CD14-positive monocyte (primary cell): Measurements from ENCODE around the gene GNS. TPM values are rescaled to one million over a fixed set of nuclear protein-coding genes. Genes with fewer than 3 reads are reported as not detected.

Experiments
- DNase-seq, 3 donors: peaks; one replicate each; pipeline ENCODE4 v3.0.0-alpha.2; 2011 to 2022
- H2AFZ ChIP-seq: 2 replicates; pipeline ENCODE4 v1.6.0; 2012; ENCODE audit warnings: mild to moderate bottlenecking, low read depth, low read length, inconsistent platforms; ENCODE audit not compliant: insufficient read depth, poor library complexity, severe bottlenecking
- H3K27ac ChIP-seq, 2 donors: 1 replicate in 1 of 2; 2 replicates in 1 of 2; pipeline ENCODE4 v1.5.1; 2012 to 2013; ENCODE audit warnings: low read length in 2 of 2, control low read depth in 1 of 2, inconsistent platforms in 1 of 2, low read depth in 1 of 2, mild to moderate bottlenecking in 1 of 2
- H3K27me3 ChIP-seq, 2 donors: one replicate each; pipeline versions ENCODE4 v1.6.0 to v1.6.1; 2011 to 2013; ENCODE audit warnings: low read length in 2 of 2; ENCODE audit not compliant: control insufficient read depth in 2 of 2, insufficient read depth in 2 of 2
- H3K36me3 ChIP-seq, 2 donors: replicated peaks in 1 of 2; 1 replicate in 1 of 2; 2 replicates in 1 of 2; pipeline versions ENCODE4 v1.5.1 to v1.6.1; 2012 to 2013; ENCODE audit warnings: low read length in 2 of 2, control low read depth in 1 of 2, inconsistent platforms in 1 of 2, mild to moderate bottlenecking in 1 of 2; ENCODE audit not compliant: insufficient read depth in 2 of 2, control insufficient read depth in 1 of 2
- H3K4me1 ChIP-seq, 2 donors: 1 replicate in 1 of 2; 2 replicates in 1 of 2; pipeline versions ENCODE4 v1.5.1 to v1.6.1; 2012 to 2013; ENCODE audit warnings: low read length in 2 of 2, control low read depth in 1 of 2, inconsistent platforms in 1 of 2, mild to moderate bottlenecking in 1 of 2, moderate library complexity in 1 of 2; ENCODE audit not compliant: insufficient read depth in 2 of 2, control insufficient read depth in 1 of 2
- H3K4me2 ChIP-seq: replicated peaks from 2 replicates; pipeline ENCODE3; 2012; ENCODE audit warnings: low read length, moderate library complexity, mild to moderate bottlenecking; ENCODE audit not compliant: poor library complexity, severe bottlenecking; ENCODE audit errors: extremely low read depth
- H3K4me3 ChIP-seq, 3 experiments: fragments of 200-600 bp in 1 of 3; sonication (generic) in 1 of 3; replicated peaks in 1 of 3; 1 replicate in 2 of 3; 2 replicates in 1 of 3; pipeline ENCODE4 v1.5.1; 2011 to 2013; ENCODE audit warnings: low read length in 3 of 3, mild to moderate bottlenecking in 3 of 3, control low read depth in 2 of 3, low read depth in 2 of 3, inconsistent platforms in 1 of 3, moderate library complexity in 1 of 3
- H3K79me2 ChIP-seq: 2 replicates; pipeline ENCODE4 v1.6.0; 2012; ENCODE audit warnings: mild to moderate bottlenecking, control low read depth, inconsistent platforms, low read length, moderate library complexity; ENCODE audit not compliant: insufficient read depth
- H3K9ac ChIP-seq: 2 replicates; pipeline ENCODE4 v1.6.0; 2017; ENCODE audit warnings: low read length, mild to moderate bottlenecking; ENCODE audit not compliant: insufficient read depth, poor library complexity, severe bottlenecking
- H3K9me3 ChIP-seq, 2 donors: replicated peaks in 1 of 2; 1 replicate in 1 of 2; 2 replicates in 1 of 2; pipeline versions ENCODE4 v1.5.1 to v1.6.1; 2012 to 2013; ENCODE audit warnings: low read length in 2 of 2, control low read depth in 1 of 2; ENCODE audit not compliant: control insufficient read depth in 1 of 2, insufficient read depth in 1 of 2
- H4K20me1 ChIP-seq: 2 replicates; pipeline ENCODE4 v1.6.0; 2012; ENCODE audit warnings: mild to moderate bottlenecking, low read length, control low read depth, moderate library complexity; ENCODE audit not compliant: insufficient read depth
- H3K27ac Mint-ChIP-seq, 7 donors: one replicate each; pipeline ENCODE4 v1.8.0; 2020; ENCODE audit warnings: mild to moderate bottlenecking in 7 of 7, mixed read lengths in 7 of 7, moderate library complexity in 6 of 7, inconsistent platforms in 2 of 7
- H3K27me3 Mint-ChIP-seq, 3 donors: one replicate each; pipeline ENCODE4 v1.8.0; 2021 to 2022; ENCODE audit warnings: low read depth in 3 of 3, mild to moderate bottlenecking in 3 of 3, mixed read lengths in 3 of 3, moderate library complexity in 3 of 3, inconsistent platforms in 1 of 3
- H3K36me3 Mint-ChIP-seq, 2 donors: one replicate each; pipeline ENCODE4 v1.8.0; 2020; ENCODE audit warnings: mixed read lengths in 2 of 2, inconsistent platforms in 1 of 2, mild to moderate bottlenecking in 1 of 2
- H3K4me1 Mint-ChIP-seq: one replicate; pipeline ENCODE4 v1.8.0; 2020; ENCODE audit warnings: mild to moderate bottlenecking, mixed read lengths
- H3K4me3 Mint-ChIP-seq, 2 donors: one replicate each; pipeline ENCODE4 v1.8.0; 2020; ENCODE audit warnings: mild to moderate bottlenecking in 2 of 2, mixed read lengths in 2 of 2, moderate library complexity in 1 of 2
- H3K9me3 Mint-ChIP-seq, 7 donors: one replicate each; pipeline ENCODE4 v1.8.0; 2020 to 2022; ENCODE audit warnings: mixed read lengths in 7 of 7, mild to moderate bottlenecking in 6 of 7, moderate library complexity in 6 of 7, inconsistent platforms in 2 of 7
- CTCF ChIP-seq: fragments of 200-600 bp; IDR thresholded peaks from one replicate; pipeline ENCODE4 v1.8.0; 2022; ENCODE audit warnings: antibody characterized with exemption, mild to moderate bottlenecking
- WGBS: methylation state at CpG from one replicate; pipeline ENCODE4 v1.1.5; 2013; ENCODE audit warnings: missing lambda C conversion rate; ENCODE audit not compliant: insufficient coverage; 5-methylcytosine and 5-hydroxymethylcytosine counted together
- intact Hi-C, 2 donors: fragments of 100-400 bp; cut with micrococcal nuclease; formaldehyde crosslinking; loops; one replicate each; pipeline versions ENCODE4 v1.15.0 to v1.15.1; 2023
- polyA plus RNA-seq, 3 donors: library from polyadenylated mRNA; depleted of rRNA in 1 of 3; unstranded in 2 of 3; stranded (reverse) in 1 of 3; fragments of 300-500 nt in 2 of 3; fragments of >200 nt in 1 of 3; fragmentation: Illumina TruSeq in 2 of 3; gene quantifications; 1 replicate in 2 of 3; 2 replicates in 1 of 3; pipeline ENCODE4 v1.2.3, GENCODE V29; 2012 to 2021

Gene GNS
- polyA plus RNA-seq, 3 donors = 103 to 274 (median 203) TPM

GRCh38 chr12:64729909-64730587, 29.2 kb downstream of the GNS start:
- no CpG with 5 or more reads among the region's 2 CpGs for WGBS
- H3K27me3 Mint-ChIP-seq = peaks cover 0 to 3% (median 0%) of the 10 kb centered on the region in 3 donors
- no peaks in the 10 kb centered on the region for H3K9me3 Mint-ChIP-seq
- Histone ChIP-seq H3K4me1 (peaks cover 21 to 22% of the 10 kb centered on the region in 2 donors), H3K27me3 (no peaks in the 10 kb centered on the region), H3K4me3 (peak overlapping the region in 2 of 3 experiments; percentile 7 to 30), H3K79me2 (peaks cover 3% of the 10 kb centered on the region), H3K27ac (peak overlapping the region; percentile 4 to 73), H3K36me3 (peaks cover 63 to 78% of the 10 kb centered on the region in 2 donors), H2AFZ (no peak overlapping the region), H3K9ac (no peak overlapping the region), H3K4me2 (peak overlapping the region; percentile 6), H4K20me1 (peaks cover 4% of the 10 kb centered on the region), H3K9me3 (no peaks in the 10 kb centered on the region)
- no peak overlapping the region for H3K4me3 Mint-ChIP-seq
- peak overlapping the region; percentile 83 to 90 (median 88) for H3K27ac Mint-ChIP-seq
- TF ChIP-seq CTCF = no peak
- intact Hi-C loops = loop anchor here in 1 of 2 donors (2.0 to 10.0 kb wide), 2 partner anchors 17 to 55 kb away; no protein-coding TSS in a partner anchor
- DNase-seq = peak; percentile 43 to 66 (median 50)
- peaks cover 17% of the 10 kb centered on the region for H3K4me1 Mint-ChIP-seq
- H3K36me3 Mint-ChIP-seq = peaks cover 61 to 89% of the 10 kb centered on the region in 2 donors

DNA sequence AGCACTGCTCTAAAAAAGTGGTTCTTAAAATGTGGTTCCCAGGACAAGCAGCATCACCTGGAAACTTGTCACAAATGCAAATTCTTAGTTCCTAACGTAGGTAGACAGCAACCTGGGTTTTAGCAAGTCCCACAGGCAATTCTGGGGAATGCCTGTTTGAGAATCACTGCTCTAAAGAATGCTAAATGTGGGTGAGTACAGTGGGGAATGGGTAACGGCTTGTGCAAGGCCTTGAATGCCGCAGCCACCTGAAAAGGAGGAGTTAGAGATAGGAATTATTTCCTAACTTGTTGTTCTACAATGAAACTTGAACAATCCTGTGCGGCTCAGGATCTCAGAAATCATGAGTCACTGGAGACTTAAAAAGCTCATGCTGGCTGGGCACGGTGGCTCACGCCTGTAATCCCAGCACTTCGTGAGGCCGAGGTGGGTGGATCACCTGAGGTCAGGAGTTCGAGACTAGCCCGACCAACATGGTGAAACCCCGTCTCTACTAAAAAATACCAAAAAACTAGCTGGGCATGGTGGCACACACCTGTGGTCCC, 34.9 kb downstream of the GNS start:
- no peak overlapping the region for H3K4me2 ChIP-seq
- H3K79me2 ChIP-seq = no peaks in the 10 kb centered on the region
- peaks cover 6% of the 10 kb centered on the region for H4K20me1 ChIP-seq
- H3K27me3 ChIP-seq = no peaks in the 10 kb centered on the region
- no peak overlapping the region for H3K4me3 Mint-ChIP-seq
- H3K36me3 Mint-ChIP-seq = peaks cover 83 to 97% of the 10 kb centered on the region in 2 donors
- no peak for DNase-seq
- H3K9me3 ChIP-seq = no peaks in the 10 kb centered on the region
- peaks cover 0 to under 1% of the 10 kb centered on the region in 2 donors for H3K4me1 ChIP-seq
- intact Hi-C loops = no loop called here
- H3K9ac ChIP-seq = no peak overlapping the region
- H3K27ac Mint-ChIP-seq = peak overlapping the region in 1 of 7 donors; percentile 31
- no peaks in the 10 kb centered on the region for H3K9me3 Mint-ChIP-seq
- peaks cover 0 to 1% (median 0%) of the 10 kb centered on the region in 3 donors for H3K27me3 Mint-ChIP-seq
- H3K4me3 ChIP-seq = no peak overlapping the region
- WGBS = 94% methylated on average over 7 of the region's 11 CpGs
- H2AFZ ChIP-seq = no peak overlapping the region
- H3K27ac ChIP-seq = no peak overlapping the region
- H3K4me1 Mint-ChIP-seq = no peaks in the 10 kb centered on the region
- no peak for TF ChIP-seq CTCF
- H3K36me3 ChIP-seq = peaks cover 90 to 99% of the 10 kb centered on the region in 2 donors
